Uterus (tissue), 2 donors: ENCODE measurements around the gene MT1G.

Experiments used
- POLR2A ChIP-seq, 2 donors: fragments of 450-650 bp; IDR thresholded peaks; one replicate each; pipeline ENCODE4 v1.6.1; 2016; ENCODE audit warnings: antibody characterized with exemption in 2 of 2, mild to moderate bottlenecking in 1 of 2, moderate library complexity in 1 of 2
- TF ChIP-seq, protein P1 (sequence below), 4 experiments: fragments of 200-600 bp in 2 of 4; fragments of 450-650 bp in 2 of 4; sonication (generic) in 2 of 4; IDR thresholded peaks; one replicate each; pipeline ENCODE4 v1.5.1; 2016 to 2019; ENCODE audit warnings: antibody characterized with exemption in 4 of 4, mild to moderate bottlenecking in 2 of 4, moderate library complexity in 1 of 4

DNA sequence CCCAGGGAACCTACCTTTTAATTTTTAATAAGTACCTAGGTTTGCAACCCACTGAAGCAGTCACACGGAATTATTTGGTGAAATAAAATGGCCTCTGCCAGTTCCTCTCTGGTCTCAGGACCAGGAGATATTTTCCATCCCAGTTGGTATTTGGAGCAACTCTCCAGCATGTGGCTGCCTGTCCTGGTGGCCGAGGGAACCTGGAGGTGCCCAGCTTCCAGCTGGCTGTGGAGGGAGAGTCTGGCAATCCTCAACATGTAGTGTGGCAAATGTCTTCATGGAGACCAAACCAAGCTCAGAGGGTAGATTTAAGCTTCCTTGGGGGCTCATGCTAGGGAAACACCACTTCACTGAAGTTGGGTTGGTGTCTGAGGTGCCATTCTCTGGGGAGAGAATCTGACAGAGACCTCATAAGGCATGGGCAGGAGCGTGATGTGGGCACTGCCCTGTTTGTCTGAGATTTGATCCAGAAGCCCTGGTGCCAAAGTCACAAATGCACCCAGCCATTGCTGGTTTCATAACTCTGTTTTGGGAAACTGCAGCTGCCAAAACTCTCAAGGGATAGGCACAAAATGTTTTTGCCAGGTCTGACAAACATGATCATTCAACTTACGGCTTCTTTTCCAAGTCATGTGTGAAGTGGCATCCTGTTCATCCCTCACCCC is 17.2 kb upstream of the MT1G start:
- TF ChIP-seq, protein P1, sequence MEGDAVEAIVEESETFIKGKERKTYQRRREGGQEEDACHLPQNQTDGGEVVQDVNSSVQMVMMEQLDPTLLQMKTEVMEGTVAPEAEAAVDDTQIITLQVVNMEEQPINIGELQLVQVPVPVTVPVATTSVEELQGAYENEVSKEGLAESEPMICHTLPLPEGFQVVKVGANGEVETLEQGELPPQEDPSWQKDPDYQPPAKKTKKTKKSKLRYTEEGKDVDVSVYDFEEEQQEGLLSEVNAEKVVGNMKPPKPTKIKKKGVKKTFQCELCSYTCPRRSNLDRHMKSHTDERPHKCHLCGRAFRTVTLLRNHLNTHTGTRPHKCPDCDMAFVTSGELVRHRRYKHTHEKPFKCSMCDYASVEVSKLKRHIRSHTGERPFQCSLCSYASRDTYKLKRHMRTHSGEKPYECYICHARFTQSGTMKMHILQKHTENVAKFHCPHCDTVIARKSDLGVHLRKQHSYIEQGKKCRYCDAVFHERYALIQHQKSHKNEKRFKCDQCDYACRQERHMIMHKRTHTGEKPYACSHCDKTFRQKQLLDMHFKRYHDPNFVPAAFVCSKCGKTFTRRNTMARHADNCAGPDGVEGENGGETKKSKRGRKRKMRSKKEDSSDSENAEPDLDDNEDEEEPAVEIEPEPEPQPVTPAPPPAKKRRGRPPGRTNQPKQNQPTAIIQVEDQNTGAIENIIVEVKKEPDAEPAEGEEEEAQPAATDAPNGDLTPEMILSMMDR (IDR thresholded peaks at IDR 0.05) = no peak
- no peak for TF ChIP-seq POLR2A (IDR thresholded peaks at IDR 0.05)
